T-helper 2 cell (primary cell): ENCODE results near the gene ZNF467.

Experiments used
- DNase-seq, 5 experiments: peaks; one replicate each; pipeline versions ENCODE4 v3.0.0 to v3.0.0-alpha.2; 2012 to 2022

The ZNF467 gene

GRCh38 chr7:149742075-149742701 lies 31.2 kb downstream of the ZNF467 start:
- DNase-seq = peak in 4 of 5 experiments; percentile 24 to 49 (median 32)

GRCh38 chr7:149741629-149742028 lies 31.8 kb downstream of the ZNF467 start:
- DNase-seq = no peak

GRCh38 chr7:149736478-149737360 lies 36.7 kb downstream of the ZNF467 start:
- DNase-seq = no peak

- DNase-seq = no peak
Observed at GRCh38 chr7:149735779-149736477, 37.5 kb downstream of the ZNF467 start.

GRCh38 chr7:149735181-149735602 lies 38.2 kb downstream of the ZNF467 start:
- DNase-seq = no peak

- no peak for DNase-seq
Observed at GRCh38 chr7:149734791-149735075, 38.7 kb downstream of the ZNF467 start.

GRCh38 chr7:149733924-149734790 lies 39.2 kb downstream of the ZNF467 start:
- no peak for DNase-seq

- no peak for DNase-seq
Observed at GRCh38 chr7:149733131-149733923, 40.1 kb downstream of the ZNF467 start.

- no peak for DNase-seq
Observed at GRCh38 chr7:149732611-149733010, 40.8 kb downstream of the ZNF467 start.

- DNase-seq = no peak
Observed at GRCh38 chr7:149732111-149732561, 41.3 kb downstream of the ZNF467 start.

GRCh38 chr7:149731207-149731955 lies 42.0 kb downstream of the ZNF467 start:
- DNase-seq = no peak

- DNase-seq = no peak
Observed at GRCh38 chr7:149729983-149730801, 43.2 kb downstream of the ZNF467 start.

- no peak for DNase-seq
Observed at GRCh38 chr7:149729586-149729982, 43.8 kb downstream of the ZNF467 start.

- DNase-seq = no peak
Observed at GRCh38 chr7:149728491-149729375, 44.7 kb downstream of the ZNF467 start.

GRCh38 chr7:149727899-149728476 lies 45.4 kb downstream of the ZNF467 start:
- DNase-seq = no peak

- DNase-seq = no peak
Observed at GRCh38 chr7:149727053-149727898, 46.1 kb downstream of the ZNF467 start.

GRCh38 chr7:149725916-149726315 lies 47.5 kb downstream of the ZNF467 start:
- no peak for DNase-seq

GRCh38 chr7:149725426-149725821 lies 48.0 kb downstream of the ZNF467 start:
- DNase-seq = no peak
